ENCODE data around the gene METTL22.

DNA sequence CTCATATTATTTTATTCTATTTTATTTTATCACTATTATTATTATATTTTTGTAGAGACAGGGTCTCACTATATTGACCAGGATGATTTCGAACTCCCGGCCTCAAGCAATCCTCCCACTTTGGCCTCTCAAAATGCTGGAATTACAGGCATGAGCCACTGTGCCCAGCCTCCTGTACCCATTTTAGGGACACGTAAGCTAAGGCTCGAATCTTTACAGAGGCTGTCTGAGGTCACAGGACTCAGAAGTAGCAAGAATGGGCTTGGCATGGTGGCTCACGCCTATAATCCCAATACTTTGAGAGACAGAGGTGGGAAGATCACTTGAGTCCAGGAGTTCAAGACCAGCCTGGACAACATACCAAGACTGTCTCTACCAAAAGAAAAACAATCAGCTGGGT, 40.2 kb downstream of the METTL22 start:
- TF ChIP-seq CTCF (IDR thresholded peaks at IDR 0.05; ENCODE audit: extremely low read depth in 1 of 2, insufficient read depth in 1 of 2, low read depth in 1 of 2, low read length in 2 of 2) = no peak
- TF ChIP-seq POLR2AphosphoS5 (IDR thresholded peaks at IDR 0.05; ENCODE audit: insufficient read depth, low read depth, low read length) = no peak
- TF ChIP-seq POLR2A (IDR thresholded peaks at IDR 0.05; ENCODE audit: low read depth, low read length) = no peak
- TF ChIP-seq EZH2 (IDR thresholded peaks at IDR 0.05; ENCODE audit: borderline replicate concordance, low read depth, low read length, severe bottlenecking) = no peak
- TF ChIP-seq, protein P1, sequence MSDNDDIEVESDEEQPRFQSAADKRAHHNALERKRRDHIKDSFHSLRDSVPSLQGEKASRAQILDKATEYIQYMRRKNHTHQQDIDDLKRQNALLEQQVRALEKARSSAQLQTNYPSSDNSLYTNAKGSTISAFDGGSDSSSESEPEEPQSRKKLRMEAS (IDR thresholded peaks at IDR 0.05; ENCODE audit: insufficient read depth, insufficient read length) = no peak
- TF ChIP-seq JUN (IDR thresholded peaks at IDR 0.05; ENCODE audit: borderline replicate concordance, insufficient read depth, insufficient read length, low read depth) = no peak
- TF ChIP-seq FOS (IDR thresholded peaks at IDR 0.05; ENCODE audit: borderline replicate concordance, insufficient read depth, low read length) = no peak
- no peak for TF ChIP-seq GATA2 (IDR thresholded peaks at IDR 0.05; ENCODE audit: insufficient read depth, insufficient read length, low read depth, low read length)
- no peak for TF ChIP-seq MYC (IDR thresholded peaks at IDR 0.05; ENCODE audit: low read depth, low read length)
